ENCODE data around the gene GAB2. TPM values are rescaled to one million over a fixed set of nuclear protein-coding genes. Genes with fewer than 3 reads are reported as not detected.

The GAB2 gene
- total RNA-seq, 2 experiments from 2014 or later: 1.2 to 1.3 TPM

- no peak for DNase-seq (ENCODE audit: low spot score)
- H3K27ac ChIP-seq (ENCODE audit: low read depth, low read length, poor library complexity, severe bottlenecking): no peak overlapping the region
- no TSS peak for BruUV-seq (replicated peaks)
- no peak overlapping the region for H3K4me3 ChIP-seq (ENCODE audit: low read depth, low read length, poor library complexity, severe bottlenecking)
- TF ChIP-seq CTCF (conservative IDR thresholded peaks at IDR 0.05; ENCODE audit: low read length): no peak
- no peak for TF ChIP-seq EZH2phosphoT487 (IDR thresholded peaks at IDR 0.05; ENCODE audit: borderline replicate concordance, low read depth, low read length)
- no peaks in the 10 kb centered on the region for H3K9me2 ChIP-seq (ENCODE audit: insufficient read depth, low read length)
- H3K4me2 ChIP-seq (ENCODE audit: low read length): no peak overlapping the region
- H3K4me1 ChIP-seq (ENCODE audit: insufficient read depth, low read length, poor library complexity, severe bottlenecking): peaks cover 8% of the 10 kb centered on the region
- no peaks in the 10 kb centered on the region for H3K79me2 ChIP-seq (ENCODE audit: insufficient read depth, low read depth, low read length)
- intact Hi-C loops (cut with micrococcal nuclease; ENCODE audit: unreplicated experiment): no loop called here
- peaks cover 9% of the 10 kb centered on the region; the same call in 1 of the 2 replicates for H3K9me3 ChIP-seq (ENCODE audit: low read length)
- ChIA-PET CTCF (ENCODE audit: unreplicated experiment) (no interaction called here), POLR2A (interaction anchor here (0.6 kb wide), 1 partner anchor 458 kb away, joined by 3 read pairs; no protein-coding TSS in a partner anchor)
- no peak overlapping the region for H2AFZ ChIP-seq (ENCODE audit: low read length)
- H3K36me3 ChIP-seq (ENCODE audit: insufficient read depth, low read length): no peaks in the 10 kb centered on the region
- H4K20me1 ChIP-seq (ENCODE audit: insufficient read depth, low read length): no peaks in the 10 kb centered on the region
These were observed 10.9 kb downstream of the GAB2 start for GRCh38 chr11:78406568-78407196.

GRCh38 chr11:78405805-78406204 lies 11.8 kb downstream of the GAB2 start:
- Histone ChIP-seq H3K9me2 (ENCODE audit: insufficient read depth, low read length) (no peaks in the 10 kb centered on the region), H3K36me3 (ENCODE audit: insufficient read depth, low read length) (no peaks in the 10 kb centered on the region), H3K9me3 (ENCODE audit: low read length) (peaks cover 9% of the 10 kb centered on the region; the same call in 1 of the 2 replicates), H3K27ac (ENCODE audit: low read depth, low read length, poor library complexity, severe bottlenecking) (no peak overlapping the region), H3K79me2 (ENCODE audit: insufficient read depth, low read depth, low read length) (no peaks in the 10 kb centered on the region), H3K4me1 (ENCODE audit: insufficient read depth, low read length, poor library complexity, severe bottlenecking) (peaks cover 8% of the 10 kb centered on the region), H3K4me3 (ENCODE audit: low read depth, low read length, poor library complexity, severe bottlenecking) (no peak overlapping the region), H3K4me2 (ENCODE audit: low read length) (no peak overlapping the region), H4K20me1 (ENCODE audit: insufficient read depth, low read length) (no peaks in the 10 kb centered on the region), H2AFZ (ENCODE audit: low read length) (no peak overlapping the region)
- TF ChIP-seq EZH2phosphoT487 (IDR thresholded peaks at IDR 0.05; ENCODE audit: borderline replicate concordance, low read depth, low read length) (no peak), CTCF (conservative IDR thresholded peaks at IDR 0.05; ENCODE audit: low read length) (no peak)
- no peak for DNase-seq (ENCODE audit: low spot score)
- ChIA-PET POLR2A (interaction anchor here (0.6 kb wide), 1 partner anchor 457 kb away, joined by 3 read pairs; no protein-coding TSS in a partner anchor), CTCF (ENCODE audit: unreplicated experiment) (no interaction called here)
- BruUV-seq (replicated peaks): no TSS peak
- intact Hi-C loops (cut with micrococcal nuclease; ENCODE audit: unreplicated experiment): no loop called here

- Histone ChIP-seq H3K27ac (ENCODE audit: low read depth, low read length, poor library complexity, severe bottlenecking) (no peak overlapping the region), H3K79me2 (ENCODE audit: insufficient read depth, low read depth, low read length) (no peaks in the 10 kb centered on the region), H3K4me3 (ENCODE audit: low read depth, low read length, poor library complexity, severe bottlenecking) (no peak overlapping the region), H3K9me2 (ENCODE audit: insufficient read depth, low read length) (no peaks in the 10 kb centered on the region), H3K36me3 (ENCODE audit: insufficient read depth, low read length) (no peaks in the 10 kb centered on the region), H3K4me2 (ENCODE audit: low read length) (no peak overlapping the region), H3K4me1 (ENCODE audit: insufficient read depth, low read length, poor library complexity, severe bottlenecking) (peaks cover 8% of the 10 kb centered on the region), H2AFZ (ENCODE audit: low read length) (no peak overlapping the region), H4K20me1 (ENCODE audit: insufficient read depth, low read length) (no peaks in the 10 kb centered on the region), H3K9me3 (ENCODE audit: low read length) (peaks cover 8% of the 10 kb centered on the region; the same call in 1 of the 2 replicates)
- no peak for DNase-seq (ENCODE audit: low spot score)
- ChIA-PET POLR2A (no interaction called here), CTCF (ENCODE audit: unreplicated experiment) (no interaction called here)
- intact Hi-C loops (cut with micrococcal nuclease; ENCODE audit: unreplicated experiment): no loop called here
- BruUV-seq (replicated peaks): no TSS peak
- no peak for TF ChIP-seq EZH2phosphoT487 (IDR thresholded peaks at IDR 0.05; ENCODE audit: borderline replicate concordance, low read depth, low read length)
- no peak for TF ChIP-seq CTCF (conservative IDR thresholded peaks at IDR 0.05; ENCODE audit: low read length)
These were observed 13.8 kb downstream of the GAB2 start for GRCh38 chr11:78403781-78404180.
